Epidermal melanocyte (primary cell): ENCODE results near the gene WDR7.
"Not testable (repeated sequence)": the region's sequence is repeated elsewhere in the genome, so short reads cannot be mapped to it uniquely, and the experiment has no call there.

ENCODE experiments used
- DNase-seq: peaks from one replicate; pipeline ENCODE4 v3.0.0; 2011; ENCODE audit warnings: low spot score; ENCODE audit not compliant: insufficient read length

Gene WDR7

DNA sequence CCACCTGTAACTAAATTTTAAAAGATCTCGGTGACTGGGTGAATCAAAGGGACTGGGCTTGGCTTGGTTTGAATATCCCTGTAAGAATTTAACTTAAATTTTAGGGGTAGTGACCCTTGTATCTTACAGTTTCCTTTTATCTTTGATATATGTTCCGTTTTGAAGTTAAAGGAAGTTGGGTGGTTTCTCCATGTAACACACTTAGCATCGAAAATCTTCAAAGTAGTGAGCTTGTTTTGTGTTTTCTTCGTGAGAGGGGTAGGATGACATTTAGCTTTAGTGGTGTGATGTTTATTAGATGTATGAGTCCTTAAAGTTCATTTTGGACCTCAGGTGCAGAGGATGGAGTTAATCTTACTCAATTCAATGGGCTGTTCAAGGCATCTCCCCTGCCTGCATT, 1.6 kb downstream of the WDR7 start:
- DNase-seq, result no peak

GRCh38 chr18:56654280-56654679, 3.1 kb downstream of the WDR7 start:
- DNase-seq, result not testable (repeated sequence)

GRCh38 chr18:56658261-56658660, 7.1 kb downstream of the WDR7 start:
- DNase-seq, result no peak

DNA sequence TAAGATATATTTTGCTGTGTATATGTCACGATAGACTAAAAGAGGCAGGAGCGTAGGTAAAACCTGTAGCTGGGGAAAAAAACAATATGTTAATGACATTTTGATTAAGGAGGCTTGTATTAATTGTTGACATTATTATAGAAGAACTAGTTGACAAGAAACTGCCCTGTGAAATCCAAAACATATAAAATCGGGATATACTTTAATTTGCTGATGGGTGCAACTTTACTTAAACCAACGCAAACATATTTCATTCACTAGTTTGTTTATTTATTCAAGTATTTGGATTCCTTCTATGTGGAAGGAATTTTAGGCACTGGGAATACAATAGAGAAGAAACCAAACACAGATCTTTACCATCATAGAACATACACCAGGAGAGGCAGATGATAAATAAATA, 8.0 kb downstream of the WDR7 start:
- no peak for DNase-seq

DNA sequence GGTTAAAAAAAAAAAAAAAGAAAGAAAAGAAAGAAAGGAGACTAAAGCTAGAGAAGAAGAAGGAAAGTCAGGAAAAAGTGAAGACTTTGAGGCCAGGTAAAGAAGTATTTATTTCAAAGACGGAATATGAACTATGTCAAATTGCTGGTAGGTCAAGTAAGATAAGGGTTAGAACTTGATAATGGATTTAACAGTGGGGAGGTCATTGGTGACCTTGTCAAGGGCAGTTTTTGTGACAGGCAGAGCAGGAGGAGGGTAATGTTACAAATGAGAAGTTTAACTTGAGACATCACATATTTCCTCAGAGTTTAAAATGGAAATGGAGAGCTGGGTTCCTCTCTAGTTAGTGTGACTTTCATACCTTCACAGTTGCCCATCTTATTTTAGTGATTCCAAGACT, 9.5 kb downstream of the WDR7 start:
- DNase-seq, result no peak

DNA sequence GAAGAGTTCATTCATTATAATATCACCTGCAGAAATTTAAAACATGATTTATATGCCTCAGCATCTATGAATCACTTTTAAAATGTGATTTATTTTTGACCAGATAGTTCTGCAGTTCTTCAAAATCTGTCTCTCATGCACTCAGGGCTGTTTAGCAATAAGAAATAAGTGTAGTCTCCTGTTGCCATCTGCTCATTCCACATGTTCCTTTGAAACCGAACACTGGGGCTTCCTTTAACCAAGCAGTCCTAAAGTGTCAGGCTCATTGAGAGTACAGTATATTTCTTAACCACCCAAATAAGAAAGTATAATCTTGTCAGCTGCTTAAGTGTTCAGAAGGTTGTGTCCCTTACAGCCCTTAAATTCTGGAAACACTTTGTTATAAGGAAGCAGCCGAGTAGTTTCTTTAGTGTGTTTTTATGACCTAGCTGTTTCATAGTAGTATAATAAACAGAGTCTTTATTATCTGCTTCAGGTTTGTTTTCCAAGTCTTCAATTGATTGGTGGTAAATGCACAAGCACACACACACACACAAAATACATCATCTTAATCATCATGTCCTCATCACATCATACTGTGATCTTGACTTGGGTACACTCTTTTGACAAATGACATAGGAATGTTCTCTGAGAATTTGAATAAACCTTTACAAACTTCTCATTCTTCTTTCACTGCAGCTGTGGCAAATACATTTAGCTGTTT, 10.4 kb downstream of the WDR7 start:
- no peak for DNase-seq

- no peak for DNase-seq
These were observed 10.9 kb downstream of the WDR7 start for GRCh38 chr18:56662063-56662408.

DNA sequence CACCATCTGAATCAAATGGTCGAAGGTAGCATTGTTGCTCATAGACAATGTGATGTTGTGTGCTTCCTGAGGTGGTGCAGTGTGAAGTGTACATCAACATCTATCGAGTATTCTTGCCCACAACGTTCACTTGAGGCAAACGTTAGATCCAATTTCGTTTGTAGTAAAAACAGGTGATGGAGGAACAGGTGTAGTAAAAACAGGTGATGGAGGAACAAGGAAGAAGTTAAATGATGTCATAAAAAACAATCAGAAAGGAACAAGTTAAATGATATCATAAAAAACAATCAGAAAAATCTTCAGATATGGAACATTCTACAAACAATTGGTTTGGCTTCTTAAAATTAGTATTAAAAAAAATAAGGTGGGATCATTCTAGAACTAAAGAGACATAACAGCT, 11.3 kb downstream of the WDR7 start:
- DNase-seq, result no peak

- DNase-seq, result no peak
These were observed 11.7 kb downstream of the WDR7 start for GRCh38 chr18:56662902-56663301.

- DNase-seq, result no peak
These were observed 21.2 kb downstream of the WDR7 start for GRCh38 chr18:56672391-56672790.

- DNase-seq, result no peak
These were observed 21.8 kb downstream of the WDR7 start for GRCh38 chr18:56672981-56673380.

GRCh38 chr18:56676639-56677038, 25.5 kb downstream of the WDR7 start:
- DNase-seq, result no peak

DNA sequence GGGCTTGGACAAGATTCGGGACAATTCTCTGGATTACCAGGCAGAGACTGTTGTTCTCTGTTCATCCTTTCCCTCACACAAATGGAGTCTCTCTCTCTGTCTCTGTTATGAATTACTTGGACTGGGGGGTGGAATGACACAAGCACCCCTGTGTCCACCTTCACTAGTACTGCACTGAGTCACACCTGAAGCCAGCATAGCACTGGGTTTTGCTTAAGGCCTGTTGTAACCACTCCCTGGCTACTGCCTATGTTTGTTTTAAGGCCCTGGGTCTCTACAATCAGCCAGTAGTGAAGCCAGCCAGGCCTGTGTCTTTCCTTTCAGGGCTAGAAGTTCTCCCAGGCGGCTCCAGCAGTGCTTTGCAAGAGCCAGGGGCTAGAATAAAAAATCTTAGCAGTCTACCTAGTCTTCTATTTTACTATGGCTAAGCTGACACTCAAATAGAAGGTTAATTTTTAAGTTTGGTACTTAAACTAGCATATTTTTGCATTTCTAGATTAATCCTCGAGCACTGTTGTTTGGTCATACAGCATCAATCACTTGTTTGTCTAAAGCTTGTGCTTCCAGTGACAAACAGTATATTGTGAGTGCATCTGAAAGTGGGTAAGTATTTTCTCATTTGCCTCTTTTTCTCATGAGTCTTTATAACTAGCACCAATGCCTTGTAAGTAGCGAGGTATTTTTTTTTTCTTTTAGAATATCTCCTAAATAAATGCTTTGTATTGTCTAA, 27.8 kb downstream of the WDR7 start:
- peak; percentile 26 for DNase-seq

GRCh38 chr18:56684277-56684676, 33.1 kb downstream of the WDR7 start:
- DNase-seq, result no peak

- DNase-seq, result no peak
These were observed 40.4 kb downstream of the WDR7 start for GRCh38 chr18:56691530-56691929.

DNA sequence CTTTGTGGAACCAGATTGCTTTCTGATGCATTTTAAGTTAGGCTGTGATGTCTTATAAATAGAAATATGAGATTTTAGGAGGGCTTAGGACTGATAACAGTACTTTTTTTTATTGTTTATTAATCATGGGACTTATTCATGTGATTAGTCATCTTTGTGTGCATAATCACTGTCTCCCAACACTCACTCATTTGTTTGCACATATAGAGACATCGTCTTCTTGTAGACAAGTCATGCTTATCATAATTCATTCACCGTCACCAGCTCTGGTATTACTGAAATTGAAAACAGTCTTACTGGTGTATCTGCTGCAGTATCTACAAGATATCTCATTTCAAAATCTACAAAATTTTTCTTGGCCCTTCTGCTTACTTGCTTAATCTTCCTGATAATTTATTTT, 45.8 kb downstream of the WDR7 start:
- DNase-seq, result no peak

DNA sequence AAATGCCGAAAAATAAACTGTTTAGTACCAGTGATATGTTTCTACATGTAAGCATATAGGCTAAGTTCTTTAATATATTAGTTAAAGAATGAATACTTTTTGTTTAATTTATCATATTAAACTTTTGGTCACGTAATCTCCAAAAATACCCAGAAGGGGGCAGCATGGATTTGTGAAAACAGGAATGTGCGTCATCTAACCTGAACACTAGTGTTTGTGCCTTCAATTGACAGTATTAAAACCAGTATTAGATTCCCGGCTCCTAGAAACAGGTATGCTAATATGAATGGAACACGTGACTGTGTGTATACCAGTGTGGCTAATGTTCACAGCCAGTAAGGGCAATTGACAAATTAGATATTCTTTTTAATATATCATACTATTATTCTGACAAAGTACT, 51.8 kb downstream of the WDR7 start:
- DNase-seq, result no peak

DNA sequence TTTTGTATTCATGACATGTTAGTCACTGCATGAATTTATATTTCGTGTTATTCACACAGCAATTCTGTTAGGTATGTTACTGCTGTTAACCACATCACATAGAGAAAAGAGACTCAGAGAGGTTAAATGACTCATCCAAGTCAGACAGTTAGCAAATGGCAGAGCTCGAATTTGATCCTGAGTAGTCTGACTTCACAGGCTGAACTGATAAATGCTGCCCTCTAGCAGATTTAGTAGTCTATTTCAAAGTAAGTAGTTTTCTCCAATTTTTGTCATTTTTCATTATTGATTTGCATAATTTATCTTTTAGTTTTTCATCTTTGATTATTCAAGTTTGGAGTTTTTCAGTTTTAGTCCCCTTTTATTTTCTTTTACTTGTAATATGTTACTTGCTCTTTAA, 58.3 kb downstream of the WDR7 start:
- no peak for DNase-seq

- DNase-seq, result no peak
These were observed 60.7 kb downstream of the WDR7 start for GRCh38 chr18:56711708-56712445.

DNA sequence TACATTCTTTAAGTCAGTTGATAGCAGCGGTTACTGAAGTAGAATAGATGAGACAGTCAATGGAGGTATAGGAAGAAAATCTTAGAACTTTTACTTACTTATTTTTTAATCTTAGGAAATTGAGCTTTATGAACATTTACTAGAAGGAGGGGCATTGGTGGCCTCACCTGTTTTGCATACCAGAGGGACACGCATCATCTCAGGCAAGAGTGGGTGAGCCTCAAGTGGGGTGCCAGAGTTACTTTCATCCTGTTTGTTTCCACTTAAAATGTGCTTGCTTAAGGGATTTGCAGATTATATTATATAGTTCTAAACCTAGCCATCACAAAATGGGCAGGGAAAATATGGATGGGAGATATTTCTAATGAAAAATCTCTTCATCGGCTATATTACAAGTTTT, 61.6 kb downstream of the WDR7 start:
- DNase-seq, result no peak

- no peak for DNase-seq
These were observed 64.0 kb downstream of the WDR7 start for GRCh38 chr18:56715121-56715520.

DNA sequence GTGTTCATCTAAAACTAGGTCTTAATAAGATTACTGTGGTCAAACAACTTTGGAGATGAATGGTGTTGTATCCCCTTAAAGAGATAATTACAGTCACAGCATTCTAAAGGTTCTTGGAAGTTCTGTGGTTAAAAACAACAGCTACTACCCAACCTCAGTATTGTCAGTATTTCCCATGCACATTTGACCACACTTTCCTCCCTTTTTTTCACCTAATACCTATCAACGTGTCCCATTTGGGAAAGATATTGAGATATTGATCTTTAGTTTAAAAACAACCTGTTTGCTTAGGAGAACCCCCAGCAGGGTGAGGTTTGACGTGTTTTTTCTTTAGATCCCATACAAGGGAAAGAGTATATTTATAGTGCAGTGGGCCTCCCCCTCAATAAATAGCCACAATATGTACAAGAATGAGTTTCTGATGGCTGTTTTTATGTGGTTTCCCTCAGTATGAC, 65.6 kb downstream of the WDR7 start:
- no peak for DNase-seq

GRCh38 chr18:56721031-56721430, 69.9 kb downstream of the WDR7 start:
- no peak for DNase-seq
